Activated CD4-positive, alpha-beta T cell treated with anti-CD3 and anti-CD28 coated beads for 36 hours (primary cell): ENCODE measurements around the gene MIEN1. TPM values are rescaled to one million over a fixed set of nuclear protein-coding genes. Genes with fewer than 3 reads are reported as not detected.
A peak's percentile ranks its signal among the peaks of the same experiment; 100 is the strongest.

Source experiments
- ATAC-seq: fragments of 200-7000 bp; cut with Tn5 transposase; one replicate; pipeline ENCODE4 v1.10.0; 2021; ENCODE audit warnings: mild to moderate bottlenecking, moderate library complexity
- CTCF ChIA-PET: fragments of 350-600 bp; sonication (Branson Sonifier 250); formaldehyde crosslinking; loops from one replicate; lab custom pipeline; 2021; ENCODE audit warnings: antibody characterized with exemption; lab: Charles Lee
- POLR2A ChIA-PET: fragments of 350-600 bp; sonication (Branson Sonifier 250); formaldehyde crosslinking; loops from one replicate; lab custom pipeline; 2021; ENCODE audit warnings: antibody characterized with exemption, inconsistent platforms; lab: Charles Lee
- DNase-seq: peaks from one replicate; pipeline ENCODE4 v3.0.0-alpha.2; 2020
- H3K27ac Mint-ChIP-seq: one replicate; pipeline ENCODE4 v1.8.0; 2021; ENCODE audit warnings: mixed read lengths
- H3K27me3 Mint-ChIP-seq: one replicate; pipeline ENCODE4 v1.8.0; 2021; ENCODE audit warnings: mixed read lengths
- H3K36me3 Mint-ChIP-seq: one replicate; pipeline ENCODE4 v1.8.0; 2021; ENCODE audit warnings: low read depth, mixed read lengths
- H3K4me1 Mint-ChIP-seq: one replicate; pipeline ENCODE4 v1.8.0; 2021; ENCODE audit warnings: mixed read lengths
- H3K4me3 Mint-ChIP-seq: one replicate; pipeline ENCODE4 v1.8.0; 2021; ENCODE audit warnings: mild to moderate bottlenecking, moderate library complexity, mixed read lengths
- H3K9me3 Mint-ChIP-seq: one replicate; pipeline ENCODE4 v1.8.0; 2021; ENCODE audit warnings: low read depth, mixed read lengths
- intact Hi-C, 2 experiments: fragments of 100-400 bp; cut with DNase I in 1 of 2; cut with micrococcal nuclease in 1 of 2; formaldehyde crosslinking; loops; one replicate each; pipeline versions ENCODE4 v1.14.2 to v1.15.1; 2022 to 2024; cut with DNase I, micrococcal nuclease
- total RNA-seq, 2 experiments: library from RNA; stranded (reverse); gene quantifications; one replicate each; pipeline ENCODE4 v1.2.3, GENCODE V29; 2021

Gene MIEN1
- total RNA-seq, 2 experiments from 2014 or later = 32.5 to 39.4 TPM

DNA sequence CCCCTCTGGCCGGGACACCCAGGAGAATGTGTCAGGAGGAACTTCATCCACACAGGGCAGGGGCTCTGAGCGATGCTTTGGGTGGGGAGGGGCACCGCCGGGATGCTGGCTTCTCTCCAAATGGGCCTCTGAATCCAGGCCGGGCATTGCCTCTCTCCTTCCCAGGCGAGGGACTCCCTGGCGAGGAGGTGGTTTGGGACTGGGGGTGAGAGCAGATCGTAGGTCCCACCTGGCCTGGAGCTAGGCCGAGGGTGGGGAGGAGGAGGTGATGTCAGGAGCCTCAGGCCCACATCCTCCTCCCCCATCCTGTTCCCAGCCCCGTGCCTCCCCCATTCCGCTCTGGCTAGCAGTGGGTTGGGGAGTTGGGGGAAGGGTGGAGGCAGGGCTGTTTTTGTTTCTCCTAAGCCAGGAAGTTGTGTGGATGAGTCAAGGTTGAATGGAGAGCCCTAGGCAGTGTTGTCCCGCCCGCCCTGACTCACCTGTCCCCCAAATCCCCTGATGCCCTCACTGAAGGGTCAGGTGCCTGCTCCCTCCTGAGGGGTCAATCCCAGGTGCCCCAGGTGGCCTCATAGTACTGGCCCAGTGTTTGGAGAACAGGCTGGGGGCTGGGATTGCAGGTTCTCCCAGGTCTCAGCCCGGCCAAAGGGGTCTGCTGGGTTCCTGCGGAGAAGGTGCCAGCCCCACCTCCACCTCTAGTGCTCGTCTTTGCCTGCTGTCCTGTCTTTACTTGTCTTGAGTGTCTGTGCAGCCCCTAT, 10.2 kb upstream of the MIEN1 start:
- CTCF ChIA-PET = interaction anchor here (0.7 to 0.8 kb wide), 2 partner anchors 14 to 15 kb away, joined by 3 read pairs; no protein-coding TSS in a partner anchor
- H3K9me3 Mint-ChIP-seq = no peaks in the 10 kb centered on the region
- H3K4me1 Mint-ChIP-seq = peaks cover 24% of the 10 kb centered on the region
- H3K36me3 Mint-ChIP-seq = no peaks in the 10 kb centered on the region
- H3K4me3 Mint-ChIP-seq = no peak overlapping the region
- POLR2A ChIA-PET = no interaction called here
- intact Hi-C loops = no loop called here
- peak; percentile 28 for ATAC-seq
- DNase-seq = no peak
- H3K27ac Mint-ChIP-seq = peak overlapping the region; percentile 25
- peaks cover 6% of the 10 kb centered on the region for H3K27me3 Mint-ChIP-seq

DNA sequence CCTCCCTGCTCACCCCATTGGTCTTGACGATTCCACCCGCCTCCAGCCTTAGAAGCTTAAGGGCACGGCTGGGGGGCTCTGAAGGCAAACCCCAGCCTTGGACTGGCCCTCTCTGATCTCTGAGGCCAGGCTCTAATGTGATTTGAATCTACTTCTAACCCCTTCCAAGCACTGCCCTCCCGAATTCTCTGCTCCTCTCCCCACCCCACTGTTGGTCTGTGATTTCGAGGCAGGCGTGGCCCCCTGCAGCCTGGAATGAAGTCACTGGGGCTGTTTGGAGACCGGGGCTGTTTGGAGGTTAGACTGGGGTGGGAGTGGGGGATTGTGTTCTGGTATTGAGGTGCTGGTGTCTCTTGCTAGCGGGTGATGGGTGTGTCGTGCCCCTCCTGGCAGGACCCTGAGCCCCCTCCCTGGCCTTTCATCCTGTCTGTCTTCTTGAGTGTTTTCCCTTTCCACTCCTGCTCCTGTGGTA, 9.6 kb upstream of the MIEN1 start:
- Mint-ChIP-seq H3K4me1 (peaks cover 24% of the 10 kb centered on the region), H3K4me3 (no peak overlapping the region), H3K27me3 (peaks cover 6% of the 10 kb centered on the region), H3K27ac (peak overlapping the region; percentile 25), H3K9me3 (no peaks in the 10 kb centered on the region), H3K36me3 (no peaks in the 10 kb centered on the region)
- no peak for ATAC-seq
- ChIA-PET CTCF (interaction anchor here (0.7 to 1.0 kb wide), 3 partner anchors 9 to 15 kb away, joined by 3 to 5 read pairs (median 3); partner anchors contain the start of gene MIEN1), POLR2A (no interaction called here)
- no peak for DNase-seq
- intact Hi-C loops = no loop called here

- Mint-ChIP-seq H3K4me3 (peak overlapping the region; percentile 70), H3K36me3 (no peaks in the 10 kb centered on the region), H3K27ac (no peak overlapping the region), H3K9me3 (no peaks in the 10 kb centered on the region), H3K27me3 (peaks cover 6% of the 10 kb centered on the region), H3K4me1 (peaks cover 24% of the 10 kb centered on the region)
- ChIA-PET CTCF (interaction anchor here (0.8 to 1.0 kb wide), 2 partner anchors 9 to 16 kb away, joined by 3 to 5 read pairs; partner anchors contain the start of gene MIEN1), POLR2A (no interaction called here)
- intact Hi-C loops = no loop called here
- no peak for DNase-seq
- no peak for ATAC-seq
Observed at GRCh38 chr17:39738983-39739884, 8.9 kb upstream of the MIEN1 start.

- Mint-ChIP-seq H3K27ac (peak overlapping the region; percentile 51), H3K4me3 (peak overlapping the region; percentile 70), H3K27me3 (peaks cover 6% of the 10 kb centered on the region), H3K9me3 (no peaks in the 10 kb centered on the region), H3K4me1 (peaks cover 24% of the 10 kb centered on the region), H3K36me3 (no peaks in the 10 kb centered on the region)
- intact Hi-C loops = no loop called here
- ATAC-seq (peak; percentile 91), DNase-seq (peak; percentile 80)
- ChIA-PET POLR2A (no interaction called here), CTCF (no interaction called here)
Observed at GRCh38 chr17:39738568-39738901, 8.2 kb upstream of the MIEN1 start.

DNA sequence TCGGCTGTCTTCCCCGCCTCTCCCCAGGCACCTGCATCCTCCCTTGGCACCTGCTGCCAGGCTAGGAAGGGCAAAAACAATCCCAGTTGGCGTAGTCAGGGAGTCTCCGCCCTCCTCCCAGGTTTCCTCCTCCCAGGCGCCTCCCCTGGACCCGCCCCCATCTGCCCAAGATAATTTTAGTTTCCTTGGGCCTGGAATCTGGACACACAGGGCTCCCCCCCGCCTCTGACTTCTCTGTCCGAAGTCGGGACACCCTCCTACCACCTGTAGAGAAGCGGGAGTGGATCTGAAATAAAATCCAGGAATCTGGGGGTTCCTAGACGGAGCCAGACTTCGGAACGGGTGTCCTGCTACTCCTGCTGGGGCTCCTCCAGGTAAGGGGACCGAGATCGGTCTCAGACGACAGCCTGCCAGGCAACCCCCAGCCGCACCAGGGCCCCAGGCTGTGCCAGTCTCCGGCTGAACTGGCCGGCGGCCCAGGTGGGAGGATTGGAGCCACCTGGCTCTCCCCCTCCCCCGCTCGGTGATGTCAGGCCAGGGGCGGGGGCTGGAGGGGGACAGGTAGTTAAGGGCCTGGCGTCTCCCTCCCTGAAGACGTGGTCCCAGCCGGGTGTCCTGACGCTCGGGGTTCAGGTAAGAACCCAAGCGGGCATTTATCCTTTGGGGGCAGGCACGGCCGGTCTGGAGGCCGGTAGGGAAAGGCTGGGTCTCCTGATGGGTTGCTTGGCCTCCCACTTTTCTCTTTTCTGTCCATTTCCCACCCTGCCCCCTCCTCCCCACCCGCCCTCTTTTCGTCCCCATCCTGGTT, 7.6 kb upstream of the MIEN1 start, which contains the start of gene GRB7:
TSS of gene GRB7 (plus strand) at position 179 of the 808 bp plus-strand sequence. CDS start 4,364 bp downstream, outside the sequence.
- Mint-ChIP-seq H3K4me3 (peak within 1 kb of the TSS; percentile 70), H3K27me3 (peaks cover 6% of the 10 kb centered on the region), H3K9me3 (no peaks in the 10 kb centered on the region), H3K27ac (peak within 1 kb of the TSS; percentile 51), H3K4me1 (peaks cover 24% of the 10 kb centered on the region), H3K36me3 (no peaks in the 10 kb centered on the region)
- intact Hi-C loops = no loop called here
- peak; percentile 28 for ATAC-seq
- POLR2A ChIA-PET = no interaction called here
- CTCF ChIA-PET = no interaction called here
- peak; percentile 49 for DNase-seq

- DNase-seq = no peak
- intact Hi-C loops = no loop called here
- Mint-ChIP-seq H3K27me3 (peaks cover 6% of the 10 kb centered on the region), H3K4me1 (peaks cover 24% of the 10 kb centered on the region), H3K9me3 (no peaks in the 10 kb centered on the region), H3K4me3 (no peak overlapping the region), H3K27ac (no peak overlapping the region), H3K36me3 (no peaks in the 10 kb centered on the region)
- ATAC-seq = no peak
- CTCF ChIA-PET = interaction anchor here (1.3 kb wide), 1 partner anchor 243 kb away, joined by 3 read pairs; the partner anchor contains the start of gene PSMD3
- POLR2A ChIA-PET = no interaction called here
Observed at GRCh38 chr17:39737206-39737759, 7.0 kb upstream of the MIEN1 start.

GRCh38 chr17:39736319-39737165, 6.2 kb upstream of the MIEN1 start:
- Mint-ChIP-seq H3K36me3 (no peaks in the 10 kb centered on the region), H3K9me3 (no peaks in the 10 kb centered on the region), H3K27ac (no peak overlapping the region), H3K27me3 (peaks cover 6% of the 10 kb centered on the region), H3K4me3 (no peak overlapping the region), H3K4me1 (peaks cover 24% of the 10 kb centered on the region)
- intact Hi-C loops = no loop called here
- ChIA-PET POLR2A (no interaction called here), CTCF (interaction anchor here (1.3 kb wide), 1 partner anchor 244 kb away, joined by 3 read pairs; the partner anchor contains the start of gene PSMD3)
- ATAC-seq = no peak
- no peak for DNase-seq

GRCh38 chr17:39735882-39736281, 5.5 kb upstream of the MIEN1 start:
- no peak for ATAC-seq
- Mint-ChIP-seq H3K4me3 (no peak overlapping the region), H3K9me3 (no peaks in the 10 kb centered on the region), H3K4me1 (peaks cover 24% of the 10 kb centered on the region), H3K36me3 (no peaks in the 10 kb centered on the region), H3K27me3 (peaks cover 6% of the 10 kb centered on the region), H3K27ac (no peak overlapping the region)
- no peak for DNase-seq
- intact Hi-C loops = no loop called here
- CTCF ChIA-PET = interaction anchor here (1.3 kb wide), 1 partner anchor 245 kb away, joined by 3 read pairs; the partner anchor contains the start of gene PSMD3
- POLR2A ChIA-PET = no interaction called here

DNA sequence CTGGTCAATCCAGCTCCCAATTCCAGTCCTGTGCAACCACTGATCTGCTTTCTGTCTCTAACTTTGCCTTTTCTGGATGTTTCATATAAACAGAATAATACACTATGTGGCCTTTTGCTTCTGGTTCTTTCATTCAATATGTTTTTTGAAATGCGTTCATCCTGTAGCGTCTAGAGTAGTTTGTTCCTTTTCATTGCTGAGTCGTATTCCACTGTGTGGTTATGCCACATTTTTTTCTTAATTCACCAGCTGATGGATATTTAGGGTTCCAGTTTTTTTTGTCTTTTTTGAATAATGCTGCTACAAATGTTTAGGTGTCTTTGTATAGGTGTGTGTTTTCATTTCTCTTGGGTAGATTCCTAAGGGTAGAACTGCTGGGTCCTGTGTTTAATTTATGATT, 2.3 kb upstream of the MIEN1 start:
- Mint-ChIP-seq H3K9me3 (no peaks in the 10 kb centered on the region), H3K4me1 (peaks cover 15% of the 10 kb centered on the region), H3K36me3 (peaks cover 12% of the 10 kb centered on the region), H3K27ac (no peak overlapping the region), H3K4me3 (no peak overlapping the region), H3K27me3 (no peaks in the 10 kb centered on the region)
- ChIA-PET CTCF (interaction anchor here (0.6 to 5.1 kb wide), 6 partner anchors 19 to 410 kb away, joined by 3 to 24 read pairs (median 3); partner anchors contain the start of gene PGAP3), POLR2A (interaction anchor here (0.7 kb wide), 1 partner anchor 86 kb away, joined by 3 read pairs; no protein-coding TSS in a partner anchor)
- intact Hi-C loops = loop anchor here in 1 of 2 experiments (5.0 kb wide), 1 partner anchor 45 kb away; the partner anchor contains the start of gene PGAP3
- DNase-seq (no peak), ATAC-seq (no peak)
